ENCODE measurements around the gene METTL21C.

The METTL21C gene

DNA sequence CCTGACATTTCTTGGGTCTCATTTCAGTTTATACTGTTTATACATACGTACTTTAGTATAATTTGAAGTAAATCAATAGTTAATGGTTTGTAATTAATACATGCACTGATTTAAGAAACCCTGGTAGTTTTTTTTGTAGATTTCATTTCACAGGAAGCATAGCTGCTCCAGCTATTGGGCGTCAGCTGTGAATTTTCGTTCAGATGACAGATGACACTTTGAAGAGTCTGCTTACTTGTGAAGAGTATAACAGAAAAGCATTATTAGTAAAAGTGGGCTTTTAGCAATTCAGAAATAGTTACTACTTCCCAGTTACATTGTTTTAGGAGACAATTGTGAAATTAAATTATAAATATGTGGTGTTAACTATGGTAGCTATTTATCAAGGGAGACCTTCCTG lies 44.4 kb downstream of the METTL21C start:
- H3K27ac ChIP-seq (ENCODE audit: low read depth, low read length): no peak overlapping the region
- H3K27me3 ChIP-seq (ENCODE audit: low read length): no peaks in the 10 kb centered on the region
- TF ChIP-seq, protein P1, sequence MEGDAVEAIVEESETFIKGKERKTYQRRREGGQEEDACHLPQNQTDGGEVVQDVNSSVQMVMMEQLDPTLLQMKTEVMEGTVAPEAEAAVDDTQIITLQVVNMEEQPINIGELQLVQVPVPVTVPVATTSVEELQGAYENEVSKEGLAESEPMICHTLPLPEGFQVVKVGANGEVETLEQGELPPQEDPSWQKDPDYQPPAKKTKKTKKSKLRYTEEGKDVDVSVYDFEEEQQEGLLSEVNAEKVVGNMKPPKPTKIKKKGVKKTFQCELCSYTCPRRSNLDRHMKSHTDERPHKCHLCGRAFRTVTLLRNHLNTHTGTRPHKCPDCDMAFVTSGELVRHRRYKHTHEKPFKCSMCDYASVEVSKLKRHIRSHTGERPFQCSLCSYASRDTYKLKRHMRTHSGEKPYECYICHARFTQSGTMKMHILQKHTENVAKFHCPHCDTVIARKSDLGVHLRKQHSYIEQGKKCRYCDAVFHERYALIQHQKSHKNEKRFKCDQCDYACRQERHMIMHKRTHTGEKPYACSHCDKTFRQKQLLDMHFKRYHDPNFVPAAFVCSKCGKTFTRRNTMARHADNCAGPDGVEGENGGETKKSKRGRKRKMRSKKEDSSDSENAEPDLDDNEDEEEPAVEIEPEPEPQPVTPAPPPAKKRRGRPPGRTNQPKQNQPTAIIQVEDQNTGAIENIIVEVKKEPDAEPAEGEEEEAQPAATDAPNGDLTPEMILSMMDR (IDR thresholded peaks at IDR 0.05; ENCODE audit: insufficient read depth, low read length, poor library complexity, severe bottlenecking): no peak
- no peaks in the 10 kb centered on the region for H3K9me3 ChIP-seq (ENCODE audit: insufficient read depth, low read length)
- no peak overlapping the region for H3K4me3 ChIP-seq (ENCODE audit: insufficient read depth, low read length, poor library complexity, severe bottlenecking)
- no peak overlapping the region for H3K9ac ChIP-seq (ENCODE audit: low read length)
- no peaks in the 10 kb centered on the region for H3K9me2 ChIP-seq (replicated peaks; ENCODE audit: insufficient read depth, low read length)
- H3K4me2 ChIP-seq (ENCODE audit: low read depth, low read length, poor library complexity, severe bottlenecking): no peak overlapping the region
- no peaks in the 10 kb centered on the region for H4K20me1 ChIP-seq (ENCODE audit: low read depth, low read length)
- peaks cover 69% of the 10 kb centered on the region for H3K36me3 ChIP-seq (ENCODE audit: low read length)
- no peaks in the 10 kb centered on the region for H3K79me2 ChIP-seq (ENCODE audit: insufficient read depth, low read length)
- H2AFZ ChIP-seq (ENCODE audit: low read depth, low read length, severe bottlenecking): no peak overlapping the region
- 0 out of 2 replicates have a peak, but pooled peaks cover 7% of the 10 kb centered on the region for H3F3A ChIP-seq (ENCODE audit: insufficient read depth)

DNA sequence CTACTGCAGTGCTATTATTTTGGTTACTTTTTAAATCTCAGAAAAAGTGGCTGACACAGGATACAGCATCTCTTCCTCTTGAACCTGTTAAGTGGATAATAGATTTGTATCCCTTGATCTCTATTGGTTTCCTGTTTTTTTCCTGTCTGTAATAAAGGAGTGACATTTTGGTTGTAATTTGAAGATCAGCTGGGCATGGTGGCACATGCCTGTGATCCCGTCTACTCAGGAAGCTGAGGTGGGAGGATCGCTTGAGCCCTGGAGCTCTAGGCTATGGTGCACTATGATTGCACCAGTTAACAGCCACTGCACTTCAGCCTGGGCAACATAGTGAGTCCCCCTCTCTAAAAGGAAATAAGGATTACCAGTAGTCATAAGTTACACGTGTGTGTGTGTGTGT lies 46.8 kb downstream of the METTL21C start:
- Histone ChIP-seq H3K4me3 (ENCODE audit: insufficient read depth, low read length, poor library complexity, severe bottlenecking) (no peak overlapping the region), H3K9ac (ENCODE audit: low read length) (no peak overlapping the region), H3K9me3 (ENCODE audit: insufficient read depth, low read length) (no peaks in the 10 kb centered on the region), H3K79me2 (ENCODE audit: insufficient read depth, low read length) (no peaks in the 10 kb centered on the region), H3F3A (ENCODE audit: insufficient read depth) (0 out of 2 replicates have a peak, but pooled peaks cover 7% of the 10 kb centered on the region), H2AFZ (ENCODE audit: low read depth, low read length, severe bottlenecking) (no peak overlapping the region), H3K27me3 (ENCODE audit: low read length) (no peaks in the 10 kb centered on the region), H3K36me3 (ENCODE audit: low read length) (peaks cover 79% of the 10 kb centered on the region), H4K20me1 (ENCODE audit: low read depth, low read length) (no peaks in the 10 kb centered on the region), H3K9me2 (replicated peaks; ENCODE audit: insufficient read depth, low read length) (no peaks in the 10 kb centered on the region), H3K27ac (ENCODE audit: low read depth, low read length) (no peak overlapping the region), H3K4me2 (ENCODE audit: low read depth, low read length, poor library complexity, severe bottlenecking) (no peak overlapping the region)
- no peak for TF ChIP-seq EZH2phosphoT487 (conservative IDR thresholded peaks at IDR 0.05; ENCODE audit: low read length)
- TF ChIP-seq, protein P1 (IDR thresholded peaks at IDR 0.05; ENCODE audit: insufficient read depth, low read length, poor library complexity, severe bottlenecking): no peak

DNA sequence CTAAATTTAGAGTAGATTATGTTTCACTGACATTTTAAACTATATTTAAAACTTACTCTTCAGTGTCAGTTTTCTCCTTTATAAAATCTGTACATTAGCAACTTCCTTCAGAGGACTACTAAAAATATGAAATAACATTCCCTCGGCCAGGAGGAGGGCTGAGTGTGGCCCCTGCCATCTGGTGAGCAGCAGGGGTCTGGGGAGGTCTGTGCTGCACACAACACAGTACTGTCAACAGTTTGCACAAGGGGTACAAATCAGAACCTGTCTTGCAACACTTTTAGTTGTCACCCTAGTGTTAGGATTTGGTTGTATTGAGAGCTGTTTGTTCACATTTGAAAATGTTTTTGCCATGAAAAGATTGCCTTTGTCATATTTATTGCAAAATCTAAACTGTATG lies 49.1 kb downstream of the METTL21C start:
- Histone ChIP-seq H3K9me3 (ENCODE audit: insufficient read depth, low read length) (no peaks in the 10 kb centered on the region), H2AFZ (ENCODE audit: low read depth, low read length, severe bottlenecking) (no peak overlapping the region), H3K4me3 (ENCODE audit: insufficient read depth, low read length, poor library complexity, severe bottlenecking) (no peak overlapping the region), H4K20me1 (ENCODE audit: low read depth, low read length) (no peaks in the 10 kb centered on the region), H3K36me3 (ENCODE audit: low read length) (peaks cover 77% of the 10 kb centered on the region), H3F3A (ENCODE audit: insufficient read depth) (0 out of 2 replicates have a peak, but pooled peaks cover 6% of the 10 kb centered on the region), H3K9ac (ENCODE audit: low read length) (no peak overlapping the region), H3K27ac (ENCODE audit: low read depth, low read length) (no peak overlapping the region), H3K4me2 (ENCODE audit: low read depth, low read length, poor library complexity, severe bottlenecking) (no peak overlapping the region), H3K27me3 (ENCODE audit: low read length) (no peaks in the 10 kb centered on the region), H3K79me2 (ENCODE audit: insufficient read depth, low read length) (no peaks in the 10 kb centered on the region), H3K9me2 (replicated peaks; ENCODE audit: insufficient read depth, low read length) (no peaks in the 10 kb centered on the region)
- TF ChIP-seq EZH2phosphoT487 (conservative IDR thresholded peaks at IDR 0.05; ENCODE audit: low read length): no peak
- TF ChIP-seq, protein P1 (IDR thresholded peaks at IDR 0.05; ENCODE audit: insufficient read depth, low read length, poor library complexity, severe bottlenecking): no peak

Data from SU-DHL-6 (cell line).